GM19240 (cell line): ENCODE data around the gene LIPA.
"Not testable (repeated sequence)": the region's sequence is repeated elsewhere in the genome, so short reads cannot be mapped to it uniquely, and the experiment has no call there.

Source experiments
- DNase-seq: peaks from one replicate; pipeline ENCODE4 v3.0.0; 2011; ENCODE audit warnings: low spot score; ENCODE audit not compliant: insufficient read length

LIPA gene

DNA sequence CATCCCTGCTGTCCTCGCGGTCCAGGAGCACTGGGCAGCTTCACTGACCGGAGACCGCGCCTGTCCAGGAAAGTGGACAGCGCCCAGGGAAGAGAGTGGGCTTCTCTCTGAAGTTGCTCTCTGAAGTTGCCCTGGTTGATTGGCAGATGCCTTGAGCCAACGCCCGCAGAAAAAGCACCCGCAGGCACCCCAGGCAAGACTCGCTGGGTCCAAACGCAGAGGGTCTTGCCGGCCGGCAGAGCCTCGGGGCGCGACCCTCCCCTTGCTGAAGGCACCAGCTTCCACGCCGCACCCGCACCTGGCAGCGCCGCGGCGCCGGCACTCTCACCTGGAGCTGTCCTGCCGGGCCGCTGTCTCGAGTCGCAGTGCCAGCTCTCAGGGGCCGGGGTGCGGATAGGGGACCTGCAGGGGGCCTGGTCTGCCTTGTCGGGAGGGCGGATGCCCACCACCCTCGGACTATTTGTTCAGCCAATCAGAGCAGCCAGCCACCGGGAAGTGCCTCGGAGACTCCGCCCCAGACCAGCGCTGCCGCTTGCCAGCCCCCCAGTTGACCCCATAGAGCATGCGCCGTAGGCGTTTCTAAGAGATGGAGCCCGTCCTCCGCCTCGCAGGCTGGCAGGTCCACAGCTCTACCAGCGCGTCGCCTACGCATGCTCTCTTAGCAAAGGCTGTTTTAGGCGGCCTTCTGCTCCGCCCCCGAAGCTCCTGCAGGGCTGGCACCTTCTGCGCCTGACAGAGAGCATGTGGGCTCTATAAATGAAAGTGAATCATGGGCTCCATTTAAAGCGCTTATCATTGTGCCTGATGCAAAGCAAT is at the start of gene LIPA:
Gene LIPA (minus strand): TSS at position 367 of the 816 bp plus-strand sequence. CDS start 4,127 bp downstream, outside the sequence.
- peak; percentile 55 for DNase-seq

DNA sequence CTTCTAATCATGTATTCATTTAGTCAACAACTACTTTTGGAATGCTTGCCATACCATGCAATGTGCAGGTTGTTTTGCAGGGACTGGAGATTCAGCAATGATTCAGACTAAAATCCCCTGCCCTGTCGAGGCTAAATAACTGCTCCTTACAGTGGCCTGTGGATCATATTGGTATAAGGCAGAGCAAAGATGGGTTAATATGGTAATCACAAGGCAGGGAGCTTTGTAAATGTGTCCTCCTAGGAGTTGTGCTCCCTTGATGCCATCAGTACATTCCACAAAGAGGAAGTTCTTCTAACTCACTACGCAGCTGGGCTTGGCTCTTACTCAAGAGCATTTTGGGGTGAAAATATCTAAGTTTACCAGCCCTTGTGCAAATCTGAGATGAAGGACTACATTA is 49.7 kb upstream of the LIPA start:
- DNase-seq: no peak

DNA sequence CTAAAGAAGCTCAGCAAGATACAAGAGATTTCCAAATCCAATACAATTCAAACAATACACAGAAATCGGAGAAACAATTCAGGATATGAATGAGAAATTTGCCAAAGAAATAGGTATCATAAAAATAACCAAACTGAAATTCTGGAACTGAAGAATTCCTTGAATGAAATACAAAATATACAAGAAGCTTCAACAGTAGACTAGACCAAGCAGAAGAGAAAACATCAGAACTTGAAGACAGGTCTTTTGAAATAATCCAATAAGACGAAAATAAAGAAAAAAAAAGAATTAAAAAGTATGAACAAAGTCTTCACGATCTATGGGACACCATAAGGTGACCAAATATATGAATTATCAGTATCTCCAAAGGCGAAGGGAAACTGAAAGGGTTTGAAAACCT is 47.5 kb upstream of the LIPA start:
- DNase-seq: no peak

DNA sequence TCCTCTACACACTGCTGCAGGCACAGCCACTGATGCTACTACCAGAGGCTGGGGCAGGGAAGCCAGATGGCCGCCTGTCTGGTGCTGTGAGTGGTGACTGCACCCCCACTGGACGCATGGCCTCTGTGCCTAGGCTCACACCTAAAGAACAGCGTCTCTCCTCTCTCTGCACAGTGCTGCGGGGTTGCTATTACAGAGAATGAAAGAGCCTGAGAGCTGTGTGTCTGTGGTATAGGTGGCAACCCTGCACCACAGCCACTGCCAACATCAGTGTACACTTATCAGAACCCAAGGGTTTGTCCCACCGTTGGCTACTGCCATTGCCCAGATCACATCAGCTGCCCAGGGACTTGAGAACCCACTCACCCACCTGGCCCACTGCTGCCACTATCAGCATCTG is 46.2 kb upstream of the LIPA start:
- DNase-seq: no peak

DNA sequence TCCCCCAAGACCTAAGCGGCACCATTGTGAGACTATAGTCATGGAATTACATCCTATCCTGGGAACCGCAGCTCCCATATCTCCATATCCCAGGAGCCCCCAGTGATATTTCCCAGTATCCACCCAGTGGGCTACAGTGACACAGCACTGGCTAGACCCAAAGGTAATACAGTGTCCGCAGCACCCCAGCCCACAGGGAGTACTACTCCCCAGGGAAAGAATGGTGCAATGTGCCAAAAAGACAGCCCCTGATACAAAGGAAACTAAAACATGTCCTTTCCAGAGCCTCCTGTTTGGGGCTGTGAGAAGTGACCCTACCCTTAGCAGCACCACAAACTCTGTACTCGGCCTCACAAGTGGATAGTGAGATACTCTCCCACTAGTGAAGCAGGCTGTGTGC is 45.8 kb upstream of the LIPA start:
- no peak for DNase-seq

DNA sequence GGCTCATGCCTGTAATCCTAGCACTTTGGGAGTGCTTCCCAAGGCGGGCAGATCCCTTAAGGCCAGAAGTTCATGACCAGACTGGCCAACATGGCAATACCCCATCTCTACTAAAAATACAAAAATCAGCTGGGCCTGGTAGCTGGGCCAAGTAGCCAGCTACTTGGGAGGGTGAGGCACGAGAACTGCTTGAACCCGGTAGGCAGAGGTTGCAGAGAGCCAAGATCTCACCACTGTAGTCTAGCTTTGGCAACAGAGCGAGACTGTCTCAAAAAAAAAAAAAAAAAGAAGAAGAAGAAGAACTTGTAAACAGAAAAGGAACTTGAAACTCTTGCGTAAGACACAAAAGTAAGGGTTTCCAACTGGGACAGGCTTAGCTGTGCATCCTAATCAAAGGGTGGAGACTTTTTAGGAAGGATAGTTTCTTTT is 44.7 kb upstream of the LIPA start:
- no peak for DNase-seq

DNA sequence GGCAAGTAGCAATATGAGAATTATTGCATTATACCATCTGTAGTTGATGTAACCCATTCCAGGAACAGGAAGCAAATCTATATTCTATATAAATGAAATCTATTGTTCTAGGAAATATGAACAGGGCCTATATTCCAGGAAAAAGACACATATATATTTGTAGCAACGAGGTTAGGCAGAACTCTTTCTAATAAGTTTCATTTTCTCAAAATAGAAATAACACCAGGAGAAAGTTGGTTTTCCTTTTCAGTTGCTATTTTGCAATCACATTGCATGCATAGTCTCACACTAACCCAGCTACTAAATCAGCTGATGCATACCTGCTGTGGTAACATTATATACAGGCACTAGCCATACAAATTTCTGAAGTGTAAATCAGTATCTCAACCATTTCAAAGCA is 44.0 kb upstream of the LIPA start:
- DNase-seq: no peak

DNA sequence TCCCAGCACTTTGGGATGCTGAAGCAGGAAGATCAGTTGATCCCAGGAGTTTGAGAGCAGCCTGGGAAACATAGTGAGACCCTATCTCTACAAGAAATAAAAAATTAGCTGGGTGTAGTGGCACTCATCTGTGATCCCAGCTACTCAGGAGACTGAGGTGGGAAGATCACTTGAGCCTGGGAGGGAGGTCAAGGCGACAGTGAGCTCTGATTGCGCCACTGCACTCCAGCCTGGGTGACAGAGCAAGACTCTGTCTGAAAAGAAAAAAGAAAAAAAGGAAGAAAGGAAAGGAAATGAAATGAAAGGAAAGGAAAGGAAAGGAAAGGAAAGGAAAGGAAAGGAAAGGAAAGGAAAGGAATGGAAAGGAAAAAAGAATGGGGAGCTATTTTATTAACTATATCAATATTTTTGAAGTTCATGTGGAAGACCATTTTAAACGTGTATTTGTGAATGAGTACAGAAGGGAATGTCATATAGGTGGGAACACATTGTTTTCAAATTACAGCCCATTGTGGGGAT is 43.2 kb upstream of the LIPA start:
- DNase-seq: no peak

DNA sequence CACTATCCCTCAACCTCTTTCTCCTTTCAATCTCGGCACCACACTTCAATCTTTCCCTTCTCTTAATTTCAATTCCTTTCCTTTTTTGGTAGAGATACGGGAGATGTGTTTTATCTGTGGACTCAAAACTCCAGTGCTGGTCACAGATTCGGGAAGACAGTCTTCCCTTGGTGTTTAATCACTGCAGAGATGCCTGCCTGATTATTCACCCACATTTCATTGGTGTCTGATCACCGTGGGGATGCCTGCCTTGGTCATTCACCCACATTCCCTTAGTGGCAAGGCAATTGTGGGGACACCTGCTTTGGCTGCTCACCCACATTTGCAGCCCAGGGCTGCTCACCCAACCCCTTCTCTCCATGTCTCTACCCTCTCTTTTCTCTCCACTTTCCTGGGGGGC is 33.7 kb upstream of the LIPA start:
- not testable (repeated sequence) for DNase-seq

DNA sequence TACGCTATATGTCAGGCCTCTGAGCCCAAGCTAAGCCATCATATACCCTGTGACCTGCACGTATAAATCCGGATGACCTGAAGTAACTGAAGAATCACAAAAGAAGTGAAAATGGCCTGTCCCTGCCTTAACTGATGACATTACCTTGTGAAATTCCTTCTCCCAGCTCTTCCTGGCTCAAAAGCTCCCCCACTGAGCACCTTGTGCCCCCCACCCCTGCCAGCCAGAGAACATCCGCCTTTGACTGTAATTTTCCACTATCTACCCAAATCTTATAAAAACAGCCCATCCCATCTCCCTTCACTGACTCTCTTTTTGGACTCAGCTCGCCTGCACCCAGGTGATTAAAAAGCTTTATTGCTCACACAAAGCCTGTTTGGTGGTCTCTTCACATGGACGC is 33.1 kb upstream of the LIPA start:
- not testable (repeated sequence) for DNase-seq

DNA sequence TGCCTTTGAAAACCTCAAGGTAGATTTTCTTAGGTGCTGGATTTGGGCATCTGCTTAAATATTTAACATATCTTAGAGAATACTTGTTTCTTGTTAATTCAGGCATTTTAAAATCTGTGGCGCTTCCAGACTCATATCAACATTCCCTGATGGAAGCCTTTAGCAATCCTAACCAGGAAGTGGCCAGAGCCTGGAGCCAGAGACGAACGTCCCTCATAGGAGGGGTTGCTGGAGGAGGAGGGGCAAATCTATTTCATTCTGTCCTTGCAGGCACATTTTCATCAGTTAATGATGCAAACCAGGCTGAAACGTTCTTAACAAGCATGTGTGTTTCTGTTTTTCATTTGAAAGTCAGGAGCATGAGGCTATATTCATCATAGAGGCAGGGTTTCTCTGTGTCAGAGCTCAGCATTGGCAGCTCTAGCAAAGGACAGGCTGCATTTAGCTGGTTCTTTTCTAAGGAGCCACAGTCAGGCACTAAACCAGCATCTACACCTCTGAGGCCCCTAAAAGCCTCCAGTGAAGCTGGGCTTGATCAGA is 32.4 kb upstream of the LIPA start:
- no peak for DNase-seq

DNA sequence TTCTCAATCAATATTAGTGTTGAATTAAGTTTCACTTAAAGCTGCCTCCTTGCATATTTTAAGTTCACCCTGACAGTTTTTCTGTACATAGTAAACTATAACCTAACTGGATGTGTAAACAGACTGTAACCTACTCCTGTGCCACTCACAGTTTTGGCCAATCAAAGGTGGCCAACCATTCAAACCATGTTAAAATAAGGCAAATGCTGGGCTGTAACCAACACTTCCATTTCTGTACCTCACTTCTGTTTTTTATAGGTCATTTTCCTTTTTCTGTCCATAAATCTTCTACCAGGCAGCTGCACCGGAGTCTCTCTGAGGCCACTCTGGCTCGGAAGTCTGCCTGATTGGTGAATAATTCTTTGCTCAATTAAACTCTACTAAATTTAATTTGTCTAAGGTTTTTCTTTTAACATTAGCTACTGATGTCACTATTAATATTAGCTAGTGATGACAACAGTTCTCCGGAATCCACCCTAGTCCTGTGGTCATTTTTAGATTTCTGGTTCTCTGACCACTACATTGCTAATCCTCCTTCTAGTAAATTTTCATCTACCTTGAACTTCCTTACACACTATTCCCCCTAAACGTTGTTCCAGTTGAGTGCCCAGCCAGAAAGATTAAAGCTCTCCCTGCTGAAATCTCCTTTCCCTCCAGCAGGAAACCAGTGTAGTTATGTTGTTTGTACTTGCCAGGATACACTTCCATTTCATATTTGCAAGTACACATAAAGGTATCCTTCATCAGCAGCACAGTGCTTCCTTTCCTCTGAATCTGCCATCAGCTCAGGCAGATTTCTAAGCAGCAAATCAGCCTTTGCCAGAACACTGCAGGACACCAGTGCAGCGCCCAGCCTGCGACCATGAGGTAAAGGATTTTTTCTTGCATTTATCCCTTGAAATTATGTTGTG is 31.7 kb upstream of the LIPA start:
- no peak for DNase-seq

DNA sequence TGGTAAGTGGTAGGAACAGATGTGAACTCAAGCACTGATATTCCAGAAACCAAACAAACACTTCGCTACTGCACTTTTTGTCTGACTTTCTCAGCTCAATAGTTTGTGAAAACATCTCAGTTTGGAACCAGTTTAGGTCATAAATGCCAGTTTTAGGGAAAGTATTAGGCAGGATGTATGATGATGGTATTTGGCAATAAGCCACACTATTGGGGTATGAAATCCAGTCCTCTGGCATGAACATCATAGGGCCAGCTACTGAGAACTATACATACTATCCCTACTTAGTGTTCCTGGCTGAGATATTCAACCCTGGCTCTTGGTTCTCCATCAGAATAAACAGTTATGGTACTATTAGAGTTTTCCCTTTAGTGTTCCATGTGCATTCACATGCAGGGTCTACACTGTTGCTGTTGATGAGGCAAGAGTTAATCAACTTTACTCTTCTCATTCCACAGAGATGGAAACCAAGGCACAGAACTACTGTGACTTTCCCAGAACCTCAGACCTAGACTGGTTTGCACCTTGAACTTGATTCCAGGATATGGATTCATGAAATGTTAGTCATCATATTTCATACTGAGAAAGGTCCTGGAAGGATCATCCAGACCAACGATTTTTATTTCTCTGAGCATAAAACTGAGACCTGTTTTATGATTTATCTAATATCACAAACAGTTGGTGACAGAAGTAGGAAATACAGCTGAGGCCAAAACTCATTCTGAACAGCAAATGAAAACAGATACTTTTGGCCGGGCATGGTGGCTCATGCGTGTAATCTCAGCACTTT is 30.2 kb upstream of the LIPA start:
- no peak for DNase-seq

DNA sequence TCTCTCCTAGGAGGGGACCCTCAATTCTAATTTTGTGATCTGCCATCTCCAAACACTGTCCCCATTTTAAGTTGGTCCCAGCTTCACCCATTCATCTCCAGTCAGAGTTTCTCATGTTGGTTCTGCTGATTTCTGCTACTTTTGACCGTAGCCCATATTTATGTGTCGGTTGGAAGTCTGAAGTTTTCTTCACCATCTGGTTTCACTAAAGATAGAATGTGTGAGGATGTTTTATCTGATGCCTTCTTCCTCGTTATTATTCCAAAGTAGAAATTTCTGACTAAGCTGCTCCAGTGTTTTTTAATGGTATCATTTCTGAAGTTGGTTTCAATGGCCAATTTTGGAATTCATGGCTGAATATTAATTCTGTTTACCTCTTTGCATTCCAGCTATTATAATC is 28.9 kb upstream of the LIPA start:
- no peak for DNase-seq

DNA sequence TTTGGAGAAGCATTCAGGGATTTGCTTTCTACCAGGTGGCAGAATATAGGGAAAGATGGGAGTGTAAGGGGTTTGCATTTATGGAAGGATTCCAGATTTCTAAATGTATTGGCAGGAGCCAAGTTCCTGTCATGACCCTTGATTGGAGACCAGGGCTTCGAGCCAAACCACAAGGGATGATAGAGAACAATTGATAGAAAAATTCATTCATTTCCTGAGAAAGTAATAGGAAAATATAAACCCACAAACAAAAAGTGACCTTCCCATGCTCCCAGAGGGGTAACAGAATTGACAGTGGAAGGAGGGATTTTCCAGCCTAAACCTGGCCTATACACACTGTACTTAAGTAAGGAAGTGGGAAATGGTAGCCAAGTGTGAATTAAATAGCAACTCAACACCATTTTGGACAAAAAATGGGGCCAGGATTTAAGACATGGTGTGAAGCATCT is 27.9 kb upstream of the LIPA start:
- no peak for DNase-seq

DNA sequence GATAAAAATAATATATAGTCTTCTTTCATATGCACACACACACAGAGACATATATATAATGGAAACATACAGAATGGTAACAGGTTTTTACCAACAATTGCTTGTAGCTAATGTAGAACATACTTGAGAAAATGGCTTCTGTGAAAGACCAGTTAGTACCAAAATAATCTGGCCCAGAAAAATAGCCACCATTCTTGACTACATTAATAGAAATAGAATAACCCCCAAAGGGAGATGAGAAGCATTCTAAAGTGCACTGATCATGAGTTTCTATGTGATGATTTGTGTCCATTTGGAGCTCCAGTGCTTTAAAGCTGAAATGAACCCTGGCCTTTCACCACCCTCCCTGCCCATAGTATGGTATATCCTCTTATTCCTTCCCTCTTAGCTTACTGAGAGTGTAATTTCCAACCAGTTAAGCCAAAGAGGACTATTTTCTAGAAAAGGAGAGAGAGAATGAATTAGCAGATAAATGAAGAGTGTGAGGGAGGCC is 27.4 kb upstream of the LIPA start:
- DNase-seq: no peak

DNA sequence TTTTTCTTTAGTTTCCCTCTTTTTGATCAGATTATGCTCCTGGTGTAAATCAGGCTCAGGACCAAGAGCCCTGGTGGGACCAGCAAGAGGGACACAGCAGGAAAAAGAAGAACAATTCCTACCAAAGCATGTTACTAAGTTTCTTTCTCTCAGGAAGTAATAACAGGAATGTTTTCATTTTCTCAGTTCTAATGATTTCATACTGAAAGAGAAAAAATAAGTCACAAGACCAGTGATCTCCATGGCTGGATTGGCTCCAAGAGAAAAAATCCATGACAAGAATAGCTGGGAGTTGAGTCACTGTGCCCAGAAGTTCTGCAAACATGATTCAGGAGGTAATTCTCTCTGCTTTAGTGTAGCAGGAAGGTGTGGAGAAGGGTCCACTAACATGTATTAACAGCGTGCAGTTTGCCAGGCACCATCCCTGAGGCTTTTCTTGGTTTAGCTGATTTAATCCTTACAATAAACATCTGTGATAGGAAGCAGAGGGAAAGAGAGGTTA is 26.5 kb upstream of the LIPA start:
- no peak for DNase-seq

DNA sequence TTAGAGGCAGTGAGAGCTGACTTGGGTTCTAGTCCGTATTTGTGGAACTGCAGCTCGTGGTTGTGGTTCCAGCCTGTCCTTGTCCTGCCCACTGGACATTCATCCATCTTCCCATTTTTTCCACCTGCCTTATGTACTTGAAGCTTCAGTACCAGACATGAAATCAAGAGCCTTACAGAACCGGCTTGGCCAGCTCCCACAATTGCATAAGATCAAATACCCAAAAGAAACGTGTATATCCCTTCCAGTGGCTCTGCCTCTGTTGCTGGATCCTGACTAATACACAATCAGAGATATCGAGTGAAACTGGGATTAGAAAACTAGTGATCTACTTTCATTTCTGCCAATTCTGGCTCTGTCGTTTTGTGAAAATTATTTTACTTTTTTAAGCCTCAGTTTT is 23.8 kb upstream of the LIPA start:
- DNase-seq: no peak

DNA sequence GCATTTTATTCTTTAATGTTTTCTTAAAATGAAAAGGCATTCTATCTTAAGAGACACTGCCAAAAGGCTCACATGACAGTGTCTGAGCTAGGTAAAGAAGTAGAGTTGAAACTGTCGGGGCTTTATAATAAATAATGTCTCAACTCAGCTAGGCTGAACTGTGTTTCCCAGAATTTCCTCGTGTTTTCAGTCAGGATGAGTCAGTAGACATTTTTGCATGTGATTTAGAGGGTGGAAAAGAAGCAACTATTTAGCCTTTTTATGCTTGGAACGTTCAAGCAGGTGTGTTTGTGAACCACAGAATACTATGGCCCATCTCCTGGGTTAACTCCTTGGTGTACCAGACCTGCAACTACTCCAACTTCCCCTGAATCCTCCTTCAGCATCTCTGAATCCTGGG is 23.4 kb upstream of the LIPA start:
- DNase-seq: no peak

DNA sequence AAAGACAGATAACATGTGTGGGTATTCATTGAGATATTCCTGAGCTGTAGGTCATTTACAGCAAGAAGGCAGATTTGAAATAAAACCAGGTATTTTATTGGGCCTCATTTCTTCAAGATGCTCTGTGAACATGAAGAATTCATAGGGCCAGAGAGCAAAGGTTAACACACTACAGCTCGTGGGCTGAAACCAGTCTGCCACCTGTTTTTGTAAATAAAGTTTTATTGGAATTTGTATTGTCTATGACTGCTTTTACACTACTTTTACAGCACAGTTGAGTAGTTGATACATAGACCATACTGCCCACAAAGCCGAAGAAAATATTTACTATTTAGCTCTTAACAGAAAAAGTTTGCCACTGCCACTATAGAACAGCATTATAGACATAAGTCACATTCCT is 22.1 kb upstream of the LIPA start:
- DNase-seq: no peak

DNA sequence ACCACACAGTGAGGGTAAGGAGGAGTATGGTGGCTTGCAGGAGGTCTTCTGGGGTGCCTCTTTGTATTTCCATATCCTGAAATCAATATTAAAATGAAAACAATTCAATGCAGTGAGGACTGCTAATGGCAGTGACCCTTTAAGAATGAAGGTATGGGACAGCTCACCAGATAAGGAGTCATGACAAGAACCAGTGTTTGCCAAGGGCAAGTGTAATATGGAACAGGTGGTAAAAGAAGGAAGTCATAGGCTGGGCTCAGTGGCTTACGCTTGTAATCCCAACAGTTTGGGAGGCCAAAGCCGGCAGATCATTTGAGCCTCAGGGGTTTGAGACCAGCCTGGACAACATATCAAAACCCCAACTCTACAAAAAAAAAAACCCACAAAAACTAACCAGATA is 20.0 kb upstream of the LIPA start:
- no peak for DNase-seq
